ENCODE data around the gene GIT2. TPM values are rescaled to one million over a fixed set of nuclear protein-coding genes. Genes with fewer than 3 reads are reported as not detected.

Gene GIT2
- total RNA-seq, 4 donors from 2014 or later: 25.3 to 64.0 (median 44.0) TPM

DNA sequence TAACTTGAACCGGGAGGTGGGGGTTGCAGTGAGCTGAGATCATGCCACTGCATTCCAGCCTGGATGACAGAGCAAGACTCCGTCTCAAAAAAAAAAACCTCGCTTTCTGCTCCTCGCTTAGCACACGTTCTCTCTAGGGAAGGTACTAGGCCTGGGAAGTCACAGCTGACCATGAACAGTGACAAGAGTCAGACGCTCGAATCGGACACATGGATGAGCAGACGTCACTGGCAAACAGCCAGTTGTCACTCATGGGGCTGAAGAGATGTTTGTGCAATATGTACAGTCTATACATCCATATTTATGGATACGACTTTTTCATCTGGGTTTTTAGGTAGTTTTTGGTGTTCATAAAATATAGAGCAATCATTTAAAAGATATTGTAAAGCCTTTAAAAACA lies 76.7 kb downstream of the GIT2 start:
- TF ChIP-seq POLR2AphosphoS5 (IDR thresholded peaks at IDR 0.05) (no peak), EP300 (IDR thresholded peaks at IDR 0.05; ENCODE audit: low read depth) (no peak), POLR2A (IDR thresholded peaks at IDR 0.05) (no peak)
- TF ChIP-seq, protein P1, sequence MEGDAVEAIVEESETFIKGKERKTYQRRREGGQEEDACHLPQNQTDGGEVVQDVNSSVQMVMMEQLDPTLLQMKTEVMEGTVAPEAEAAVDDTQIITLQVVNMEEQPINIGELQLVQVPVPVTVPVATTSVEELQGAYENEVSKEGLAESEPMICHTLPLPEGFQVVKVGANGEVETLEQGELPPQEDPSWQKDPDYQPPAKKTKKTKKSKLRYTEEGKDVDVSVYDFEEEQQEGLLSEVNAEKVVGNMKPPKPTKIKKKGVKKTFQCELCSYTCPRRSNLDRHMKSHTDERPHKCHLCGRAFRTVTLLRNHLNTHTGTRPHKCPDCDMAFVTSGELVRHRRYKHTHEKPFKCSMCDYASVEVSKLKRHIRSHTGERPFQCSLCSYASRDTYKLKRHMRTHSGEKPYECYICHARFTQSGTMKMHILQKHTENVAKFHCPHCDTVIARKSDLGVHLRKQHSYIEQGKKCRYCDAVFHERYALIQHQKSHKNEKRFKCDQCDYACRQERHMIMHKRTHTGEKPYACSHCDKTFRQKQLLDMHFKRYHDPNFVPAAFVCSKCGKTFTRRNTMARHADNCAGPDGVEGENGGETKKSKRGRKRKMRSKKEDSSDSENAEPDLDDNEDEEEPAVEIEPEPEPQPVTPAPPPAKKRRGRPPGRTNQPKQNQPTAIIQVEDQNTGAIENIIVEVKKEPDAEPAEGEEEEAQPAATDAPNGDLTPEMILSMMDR (IDR thresholded peaks at IDR 0.05): no peak
- intact Hi-C loops (cut with DNase I; ENCODE audit: low total_unique reads) (no loop called here), in situ Hi-C loops (cut with MboI; ENCODE audit: low pct_ligation_motif_present in 1 of 4, low pct_unique_long_range_greater_than_20kb in 1 of 4, low sequenced_read_pairs in 3 of 4) (no loop called here)
- 77 to 84% methylated on average over 5 to 10 of the region's 10 CpGs for WGBS, 2 donors (ENCODE audit: low coverage in 1 of 2)
- Histone ChIP-seq H3K4me1 (no peaks in the 10 kb centered on the region), H3K4me3 (no peak overlapping the region), H3K27me3 (no peaks in the 10 kb centered on the region), H3K9me3 (no peaks in the 10 kb centered on the region), H3K36me3 (peaks cover 0 to 29% (median 12%) of the 10 kb centered on the region in 4 donors), H3K27ac (no peak overlapping the region)
- DNase-seq: no peak

DNA sequence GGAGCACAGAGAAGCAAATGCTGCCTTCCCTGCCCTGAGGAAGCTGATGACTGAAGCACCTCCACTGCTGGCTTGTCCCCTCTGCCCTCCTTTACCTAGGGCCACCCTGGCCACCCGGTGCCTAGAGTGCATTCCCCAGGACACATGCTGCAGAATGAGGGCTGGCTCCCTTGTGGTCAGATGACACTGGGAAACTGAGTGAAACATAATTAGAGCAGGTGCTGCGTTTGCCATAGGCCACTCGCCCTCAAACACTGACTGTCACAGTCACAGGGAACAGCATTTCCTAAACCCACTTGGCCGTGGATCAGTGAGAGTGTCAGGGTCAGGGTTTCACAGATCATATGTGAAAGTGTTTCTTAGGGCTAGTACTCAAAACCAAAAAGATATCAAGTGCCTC lies 80.1 kb downstream of the GIT2 start:
- WGBS, 2 donors (ENCODE audit: low coverage in 1 of 2): 89% methylated on average over 4 of the region's 4 CpGs; no CpG with 5 or more reads in 1 of the 2 donors
- H3K9me3 ChIP-seq: no peaks in the 10 kb centered on the region
- H3K36me3 ChIP-seq: peaks cover 0 to 31% (median 15%) of the 10 kb centered on the region in 4 donors
- H3K27me3 ChIP-seq: no peaks in the 10 kb centered on the region
- no peak overlapping the region for H3K4me3 ChIP-seq
- H3K4me1 ChIP-seq: no peaks in the 10 kb centered on the region
- intact Hi-C loops (cut with DNase I; ENCODE audit: low total_unique reads) (no loop called here), in situ Hi-C loops (cut with MboI; ENCODE audit: low pct_ligation_motif_present in 1 of 4, low pct_unique_long_range_greater_than_20kb in 1 of 4, low sequenced_read_pairs in 3 of 4) (no loop called here)
- DNase-seq: no peak
- no peak for TF ChIP-seq POLR2AphosphoS5 (IDR thresholded peaks at IDR 0.05)
- TF ChIP-seq EP300 (IDR thresholded peaks at IDR 0.05; ENCODE audit: low read depth): no peak
- TF ChIP-seq, protein P1 (IDR thresholded peaks at IDR 0.05): no peak
- TF ChIP-seq POLR2A (IDR thresholded peaks at IDR 0.05): no peak
- no peak overlapping the region for H3K27ac ChIP-seq

DNA sequence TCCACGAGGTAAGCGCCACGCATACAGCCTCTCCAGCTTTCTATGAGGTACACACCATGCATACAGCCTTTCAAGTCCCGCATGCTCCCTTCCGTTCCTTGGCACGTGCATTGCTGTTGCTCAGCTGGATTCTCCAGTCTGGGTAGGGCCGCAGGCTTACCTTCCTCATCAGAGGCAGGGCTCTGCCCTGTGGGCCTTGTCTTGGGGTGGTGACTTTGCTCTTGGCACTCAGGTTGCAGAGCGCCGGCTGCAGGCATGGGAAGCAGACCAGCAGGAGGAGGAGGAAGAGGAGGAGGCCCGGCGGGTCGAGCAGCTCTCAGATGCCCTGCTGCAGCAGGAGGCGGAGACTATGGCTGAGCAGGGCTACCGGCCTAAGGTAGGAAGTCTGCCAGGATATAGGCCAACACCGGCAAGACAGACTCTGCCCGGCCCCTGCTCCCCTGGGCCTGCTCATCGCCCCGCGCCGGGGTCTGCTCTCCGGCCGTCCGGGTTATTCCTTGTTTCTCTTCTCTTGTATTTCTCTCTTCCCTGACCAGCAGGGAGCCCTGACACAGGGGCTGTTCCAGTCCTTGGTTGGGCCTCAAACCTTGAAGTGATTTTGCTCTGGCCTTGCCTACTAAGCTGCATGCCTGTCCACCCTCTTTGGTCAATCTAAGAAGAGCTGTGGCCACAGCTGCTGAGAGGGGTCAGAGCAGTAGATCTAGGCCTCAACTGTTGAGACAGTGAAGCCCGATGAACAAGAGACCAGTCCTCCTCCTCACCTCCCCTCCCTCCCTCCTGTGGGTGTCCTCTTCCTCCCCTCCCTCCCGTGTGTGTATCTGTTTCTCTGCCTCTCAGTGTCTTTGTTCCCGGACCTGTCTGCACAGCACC lies 80.8 kb downstream of the GIT2 start:
- no peak overlapping the region for H3K27ac ChIP-seq
- DNase-seq: no peak
- peaks cover 0 to 31% (median 15%) of the 10 kb centered on the region in 4 donors for H3K36me3 ChIP-seq

DNA sequence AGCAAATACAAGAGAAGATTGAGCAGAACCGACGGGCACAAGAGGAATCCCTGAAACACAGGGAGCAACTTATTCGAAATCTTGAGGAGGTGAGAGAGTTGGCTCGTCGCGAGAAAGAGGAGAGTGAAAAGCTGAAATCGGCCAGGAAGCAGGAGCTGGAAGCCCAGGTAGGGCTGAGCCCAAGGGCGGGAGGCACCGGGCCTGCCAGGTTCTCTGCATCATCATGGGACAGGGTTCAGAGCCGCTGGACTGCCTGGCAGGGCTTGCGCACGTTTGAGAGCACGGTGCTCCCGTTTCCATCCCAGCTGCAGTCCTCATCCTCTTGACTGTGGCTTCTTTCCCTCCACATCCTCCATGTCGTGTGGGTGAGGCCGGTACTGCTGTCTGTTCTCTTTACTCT lies 81.7 kb downstream of the GIT2 start:
- in situ Hi-C loops (cut with MboI; ENCODE audit: low pct_ligation_motif_present in 1 of 4, low pct_unique_long_range_greater_than_20kb in 1 of 4, low sequenced_read_pairs in 3 of 4): no loop called here
- peaks cover 0 to 31% (median 15%) of the 10 kb centered on the region in 4 donors for H3K36me3 ChIP-seq
- no peaks in the 10 kb centered on the region for H3K27me3 ChIP-seq
- no peak overlapping the region for H3K4me3 ChIP-seq
- TF ChIP-seq POLR2A (IDR thresholded peaks at IDR 0.05): no peak
- TF ChIP-seq POLR2AphosphoS5 (IDR thresholded peaks at IDR 0.05): no peak
- TF ChIP-seq, protein P1 (IDR thresholded peaks at IDR 0.05): no peak
- TF ChIP-seq EP300 (IDR thresholded peaks at IDR 0.05; ENCODE audit: low read depth): no peak
- 94 to 100% methylated on average over 9 to 16 of the region's 16 CpGs for WGBS, 2 donors (ENCODE audit: low coverage in 1 of 2)
- H3K4me1 ChIP-seq: no peaks in the 10 kb centered on the region
- DNase-seq: no peak
- intact Hi-C loops (cut with DNase I; ENCODE audit: low total_unique reads): no loop called here
- no peak overlapping the region for H3K27ac ChIP-seq
- H3K9me3 ChIP-seq: no peaks in the 10 kb centered on the region

More for the DNA sequence above, 80.8 kb downstream of the GIT2 start:
- WGBS, 2 donors (ENCODE audit: low coverage in 1 of 2): 78 to 91% methylated on average over 11 to 26 of the region's 26 CpGs
- no peak for TF ChIP-seq EP300 (IDR thresholded peaks at IDR 0.05; ENCODE audit: low read depth)
- TF ChIP-seq, protein P1 (IDR thresholded peaks at IDR 0.05): no peak
- TF ChIP-seq POLR2A (IDR thresholded peaks at IDR 0.05): no peak
- no peak for TF ChIP-seq POLR2AphosphoS5 (IDR thresholded peaks at IDR 0.05)
- H3K4me3 ChIP-seq: no peak overlapping the region
- H3K27me3 ChIP-seq: no peaks in the 10 kb centered on the region
- no peaks in the 10 kb centered on the region for H3K9me3 ChIP-seq
- in situ Hi-C loops (cut with MboI; ENCODE audit: low pct_ligation_motif_present in 1 of 4, low pct_unique_long_range_greater_than_20kb in 1 of 4, low sequenced_read_pairs in 3 of 4) (no loop called here), intact Hi-C loops (cut with DNase I; ENCODE audit: low total_unique reads) (no loop called here)
- H3K4me1 ChIP-seq: no peaks in the 10 kb centered on the region

All from transverse colon (tissue), 4 donors.